IMR-90 (cell line): Measurements from ENCODE around the gene ROR2. TPM values are rescaled to one million over a fixed set of nuclear protein-coding genes. Genes with fewer than 3 reads are reported as not detected.
A peak's percentile ranks its signal among the peaks of the same experiment; 100 is the strongest.

ENCODE experiments used
- ATAC-seq: fragments of 200-7000 bp; cut with Tn5 transposase; 2 replicates; pipeline ENCODE4 v1.9.1; 2020; ENCODE audit warnings: low read depth, mild to moderate bottlenecking, moderate library complexity
- BruUV-seq: library from RNA; stranded (reverse); fragments of 400-500 nt; replicated peaks from 2 replicates; lab custom pipeline; 2021; lab: Mats Ljungman, UMichigan
- CTCF ChIA-PET: fragments of 300-600 bp; formaldehyde crosslinking; extraction: SDS; loops from one replicate; lab custom pipeline; 2021; ENCODE audit warnings: antibody characterized with exemption; lab: Yijun Ruan, JAX
- POLR2A ChIA-PET: fragments of 300-600 bp; sonication (Branson Sonifier 250); formaldehyde crosslinking; loops from one replicate; lab custom pipeline; 2022; ENCODE audit warnings: antibody characterized with exemption; ENCODE audit not compliant: unreplicated experiment; lab: Charles Lee
- DNase-seq: peaks from one replicate; pipeline ENCODE4 v3.0.0; 2013
- H2AFZ ChIP-seq: replicated peaks from 2 replicates; pipeline ENCODE3; 2013; ENCODE audit warnings: low read length, mild to moderate bottlenecking; ENCODE audit not compliant: poor library complexity
- H2AK5ac ChIP-seq: 2 replicates; pipeline ENCODE4 v1.6.1; 2013; ENCODE audit warnings: low read depth, low read length, inconsistent platforms
- H2AK9ac ChIP-seq: replicated peaks from 2 replicates; pipeline ENCODE3; 2013; ENCODE audit warnings: mild to moderate bottlenecking, low read depth, low read length, moderate library complexity; ENCODE audit not compliant: poor library complexity
- H2BK120ac ChIP-seq: 2 replicates; pipeline ENCODE4 v1.6.1; 2013; ENCODE audit warnings: low read depth, low read length, inconsistent platforms
- H2BK15ac ChIP-seq: 3 replicates; pipeline ENCODE4 v1.6.1; 2013; ENCODE audit warnings: low read depth, low read length, inconsistent platforms
- H2BK20ac ChIP-seq: 2 replicates; pipeline ENCODE4 v1.6.1; 2013; ENCODE audit warnings: low read depth, mild to moderate bottlenecking, inconsistent platforms, low read length, moderate library complexity
- H2BK5ac ChIP-seq: 2 replicates; pipeline ENCODE4 v1.6.1; 2013; ENCODE audit warnings: mild to moderate bottlenecking, low read depth, low read length, inconsistent platforms; ENCODE audit not compliant: poor library complexity, severe bottlenecking
- H3K14ac ChIP-seq: replicated peaks from 2 replicates; pipeline ENCODE4 v1.6.1; 2013; ENCODE audit warnings: low read depth, low read length, inconsistent platforms
- H3K18ac ChIP-seq: 2 replicates; pipeline ENCODE4 v1.6.1; 2013; ENCODE audit warnings: low read depth, low read length, control low read depth
- H3K23ac ChIP-seq: 2 replicates; pipeline ENCODE4 v1.6.1; 2013; ENCODE audit warnings: low read depth, low read length, inconsistent platforms
- H3K27ac ChIP-seq: 2 replicates; pipeline ENCODE4 v1.5.1; 2013; ENCODE audit warnings: mild to moderate bottlenecking, control low read depth, low read length; ENCODE audit not compliant: insufficient read depth
- H3K27me3 ChIP-seq: 2 replicates; pipeline ENCODE4 v1.6.1; 2013; ENCODE audit warnings: low read length; ENCODE audit not compliant: control insufficient read depth, insufficient read depth
- H3K36me3 ChIP-seq: 2 replicates; pipeline ENCODE4 v1.6.1; 2013; ENCODE audit warnings: low read length, mixed read lengths; ENCODE audit not compliant: control insufficient read depth, insufficient read depth
- H3K4ac ChIP-seq: 2 replicates; pipeline ENCODE4 v1.6.1; 2013; ENCODE audit warnings: low read depth, low read length, inconsistent platforms
- H3K4me1 ChIP-seq: 2 replicates; pipeline ENCODE4 v1.6.1; 2013; ENCODE audit warnings: low read length, mixed read lengths; ENCODE audit not compliant: control insufficient read depth, insufficient read depth
- H3K4me2 ChIP-seq: 2 replicates; pipeline ENCODE4 v1.6.1; 2013; ENCODE audit warnings: low read depth, mild to moderate bottlenecking, control low read depth, low read length, moderate library complexity
- H3K4me3 ChIP-seq: 2 replicates; pipeline ENCODE4 v1.5.1; 2013; ENCODE audit warnings: low read depth, mild to moderate bottlenecking, control low read depth, low read length, moderate library complexity; ENCODE audit not compliant: insufficient read depth
- H3K56ac ChIP-seq: 2 replicates; pipeline ENCODE4 v1.6.1; 2013; ENCODE audit warnings: low read length, inconsistent platforms; ENCODE audit not compliant: insufficient read depth; ENCODE audit errors: extremely low read depth
- H3K79me1 ChIP-seq, 2 experiments: 2 replicates each; pipeline ENCODE4 v1.6.1; 2013; ENCODE audit warnings: low read length in 2 of 2, inconsistent platforms in 1 of 2, low read depth in 1 of 2
- H3K9ac ChIP-seq: 2 replicates; pipeline ENCODE4 v1.6.1; 2013; ENCODE audit warnings: low read depth, low read length, control low read depth
- H3K9me1 ChIP-seq: 2 replicates; pipeline ENCODE4 v1.6.1; 2013; ENCODE audit warnings: low read length, inconsistent platforms; ENCODE audit not compliant: insufficient read depth
- H3K9me3 ChIP-seq: 2 replicates; pipeline ENCODE4 v1.6.1; 2013; ENCODE audit warnings: low read length; ENCODE audit not compliant: control insufficient read depth, insufficient read depth
- H4K20me1 ChIP-seq: 2 replicates; pipeline ENCODE4 v1.6.1; 2013; ENCODE audit warnings: low read length, inconsistent platforms; ENCODE audit not compliant: insufficient read depth
- H4K5ac ChIP-seq: 2 replicates; pipeline ENCODE4 v1.6.1; 2013; ENCODE audit warnings: mild to moderate bottlenecking, low read depth, low read length, control low read depth
- H4K8ac ChIP-seq, 2 experiments: 2 replicates each; pipeline ENCODE4 v1.6.1; 2013; ENCODE audit warnings: low read depth in 2 of 2, low read length in 2 of 2, control low read depth in 1 of 2, inconsistent platforms in 1 of 2
- H4K91ac ChIP-seq: 2 replicates; pipeline ENCODE4 v1.6.1; 2013; ENCODE audit warnings: low read depth, low read length, inconsistent platforms; ENCODE audit not compliant: insufficient read depth
- BHLHE40 ChIP-seq: fragments of 150-350 bp; IDR thresholded peaks from 2 replicates; pipeline ENCODE4 v1.6.1; 2016; ENCODE audit warnings: mild to moderate bottlenecking, low read depth, low read length
- FOS ChIP-seq: fragments of 150-350 bp; IDR thresholded peaks from 2 replicates; pipeline ENCODE4 v1.6.1; 2016; ENCODE audit warnings: low read depth, low read length
- MAFK ChIP-seq: IDR thresholded peaks from 2 replicates; pipeline ENCODE4 v1.6.1; 2012; ENCODE audit warnings: low read depth, low read length, improper control_type of control experiment
- WGBS, 2 experiments: methylation state at CpG; one replicate each; pipeline versions ENCODE4 v1.1.5 to v1.1.7; 2013; ENCODE audit warnings: missing lambda C conversion rate in 2 of 2; ENCODE audit not compliant: insufficient read length in 1 of 2; ENCODE audit errors: extremely low coverage in 2 of 2; 5-methylcytosine and 5-hydroxymethylcytosine counted together
- dilution Hi-C: fragments of 300-500 bp; cut with HindIII; formaldehyde crosslinking; loops from one replicate; pipeline ENCODE4 v1.14.3; 2018; ENCODE audit warnings: low sequenced_read_pairs; ENCODE audit not compliant: unreplicated experiment
- in situ Hi-C: fragments of 300-500 bp; cut with MboI; formaldehyde crosslinking; loops from 3 replicates; pipeline ENCODE4 v1.14.3; 2019; ENCODE audit warnings: low sequenced_read_pairs, inconsistent platforms, mixed read lengths
- intact Hi-C: fragments of 100-400 bp; cut with micrococcal nuclease; formaldehyde crosslinking; loops from 2 replicates; pipeline ENCODE4 v1.10.0; 2022
- polyA plus RNA-seq, 3 experiments: library from polyadenylated mRNA; depleted of rRNA; stranded (reverse); fragments of >200 nt; gene quantifications; 2 replicates each; pipeline ENCODE4 v1.2.3, GENCODE V29; 2012; ENCODE audit warnings: low replicate concordance in 1 of 3
- total RNA-seq: library from RNA; depleted of rRNA; stranded (reverse); fragments of >200 nt; gene quantifications from 2 replicates; pipeline ENCODE4 v1.2.3, GENCODE V29; 2012
- TF ChIP-seq, protein P1 (sequence below): fragments of 150-350 bp; IDR thresholded peaks from 2 replicates; pipeline ENCODE4 v1.6.1; 2017; ENCODE audit warnings: mild to moderate bottlenecking, antibody characterized with exemption, low read length, low read depth

ROR2 gene
- total and polyA plus RNA-seq, 2 of the 4 experiments (the other 2 are of a cell fraction), result 2.3 to 4.8 TPM

DNA sequence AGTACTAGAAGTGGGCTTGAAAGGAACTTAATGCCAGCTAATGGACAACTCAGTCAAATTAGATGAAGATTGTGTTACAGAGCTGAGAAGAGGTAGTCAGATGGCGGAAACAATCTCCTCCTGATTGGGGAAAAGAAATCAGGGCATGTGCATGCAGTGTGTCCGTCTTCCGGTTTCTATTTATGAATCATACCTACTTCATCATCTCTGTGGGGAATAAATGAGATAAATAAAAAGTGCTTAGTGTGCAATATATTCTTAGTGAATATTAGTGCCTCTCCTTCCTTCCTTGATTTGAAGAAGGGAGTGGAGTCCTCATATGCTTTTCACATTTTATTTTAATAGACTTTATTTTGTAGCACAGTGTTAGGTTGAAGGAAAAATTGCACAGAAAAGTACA is 417.7 kb downstream of the ROR2 start:
- Histone ChIP-seq H3K23ac (no peak overlapping the region), H3K14ac (no peak overlapping the region), H3K9ac (no peak overlapping the region), H4K20me1 (no peaks in the 10 kb centered on the region), H2AFZ (no peak overlapping the region), H3K4me1 (peaks cover 17% of the 10 kb centered on the region), H3K79me1 (no peaks in the 10 kb centered on the region), H3K18ac (no peak overlapping the region), H3K36me3 (no peaks in the 10 kb centered on the region), H3K56ac (no peak overlapping the region), H2BK15ac (no peak overlapping the region), H2BK5ac (no peak overlapping the region), H2AK5ac (no peak overlapping the region), H2BK120ac (no peak overlapping the region), H4K5ac (no peak overlapping the region), H4K8ac (no peak overlapping the region), H3K4me3 (no peak overlapping the region), H3K4ac (no peak overlapping the region), H3K9me3 (no peaks in the 10 kb centered on the region), H2AK9ac (no peak overlapping the region), H3K27ac (no peak overlapping the region), H4K91ac (no peak overlapping the region), H2BK20ac (no peak overlapping the region), H3K4me2 (no peak overlapping the region), H3K27me3 (no peaks in the 10 kb centered on the region), H3K9me1 (peaks cover 15% of the 10 kb centered on the region)
- POLR2A ChIA-PET, result no interaction called here
- CTCF ChIA-PET, result interaction anchor here (0.8 kb wide), 1 partner anchor 17 kb away, joined by 3 read pairs; no protein-coding TSS in a partner anchor
- ATAC-seq (no peak), DNase-seq (peak; percentile 27)
- WGBS, 2 experiments, result no CpG with 5 or more reads among the region's 3 CpGs
- intact Hi-C loops (no loop called here), in situ Hi-C loops (no loop called here), dilution Hi-C loops (no loop called here)
- BruUV-seq, result no TSS peak
- TF ChIP-seq BHLHE40 (no peak), FOS (no peak), MAFK (peak; percentile 97)
- TF ChIP-seq, protein P1, sequence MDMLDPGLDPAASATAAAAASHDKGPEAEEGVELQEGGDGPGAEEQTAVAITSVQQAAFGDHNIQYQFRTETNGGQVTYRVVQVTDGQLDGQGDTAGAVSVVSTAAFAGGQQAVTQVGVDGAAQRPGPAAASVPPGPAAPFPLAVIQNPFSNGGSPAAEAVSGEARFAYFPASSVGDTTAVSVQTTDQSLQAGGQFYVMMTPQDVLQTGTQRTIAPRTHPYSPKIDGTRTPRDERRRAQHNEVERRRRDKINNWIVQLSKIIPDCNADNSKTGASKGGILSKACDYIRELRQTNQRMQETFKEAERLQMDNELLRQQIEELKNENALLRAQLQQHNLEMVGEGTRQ, result no peak
